ENCODE data around the gene COX4I2. TPM values are rescaled to one million over a fixed set of nuclear protein-coding genes. Genes with fewer than 3 reads are reported as not detected.

Gene COX4I2
- total RNA-seq, 1 experiment from 2014 or later, result not detected

DNA sequence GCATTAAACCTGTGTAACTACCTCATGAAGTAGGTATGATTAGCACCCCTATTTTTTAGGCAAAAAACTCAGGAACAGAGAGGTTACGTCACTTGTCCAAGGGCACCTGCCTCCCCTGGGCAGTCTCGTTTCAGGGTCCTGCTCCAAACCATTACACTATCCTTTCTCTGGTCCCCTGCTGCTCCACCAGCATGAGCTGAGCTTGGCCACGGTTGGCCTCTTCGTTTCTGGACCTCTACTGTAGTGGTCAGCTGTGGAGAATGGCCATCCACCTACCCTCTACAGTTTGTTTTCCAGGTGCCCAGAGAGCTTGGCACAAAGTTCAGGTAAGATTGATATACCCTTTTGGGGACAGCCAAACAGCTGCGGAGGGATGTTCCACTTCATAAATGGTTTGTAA, 16.8 kb downstream of the COX4I2 start:
- no TSS peak for BruUV-seq (replicated peaks)
- no peak for TF ChIP-seq EZH2 (IDR thresholded peaks at IDR 0.05; ENCODE audit: borderline replicate concordance, low read depth, low read length, poor library complexity, severe bottlenecking)
- TF ChIP-seq, protein P1, sequence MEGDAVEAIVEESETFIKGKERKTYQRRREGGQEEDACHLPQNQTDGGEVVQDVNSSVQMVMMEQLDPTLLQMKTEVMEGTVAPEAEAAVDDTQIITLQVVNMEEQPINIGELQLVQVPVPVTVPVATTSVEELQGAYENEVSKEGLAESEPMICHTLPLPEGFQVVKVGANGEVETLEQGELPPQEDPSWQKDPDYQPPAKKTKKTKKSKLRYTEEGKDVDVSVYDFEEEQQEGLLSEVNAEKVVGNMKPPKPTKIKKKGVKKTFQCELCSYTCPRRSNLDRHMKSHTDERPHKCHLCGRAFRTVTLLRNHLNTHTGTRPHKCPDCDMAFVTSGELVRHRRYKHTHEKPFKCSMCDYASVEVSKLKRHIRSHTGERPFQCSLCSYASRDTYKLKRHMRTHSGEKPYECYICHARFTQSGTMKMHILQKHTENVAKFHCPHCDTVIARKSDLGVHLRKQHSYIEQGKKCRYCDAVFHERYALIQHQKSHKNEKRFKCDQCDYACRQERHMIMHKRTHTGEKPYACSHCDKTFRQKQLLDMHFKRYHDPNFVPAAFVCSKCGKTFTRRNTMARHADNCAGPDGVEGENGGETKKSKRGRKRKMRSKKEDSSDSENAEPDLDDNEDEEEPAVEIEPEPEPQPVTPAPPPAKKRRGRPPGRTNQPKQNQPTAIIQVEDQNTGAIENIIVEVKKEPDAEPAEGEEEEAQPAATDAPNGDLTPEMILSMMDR (conservative IDR thresholded peaks at IDR 0.05; ENCODE audit: low read depth, low read length), result no peak
- H3K4me1 ChIP-seq (ENCODE audit: insufficient read depth, low read length, poor library complexity, severe bottlenecking), result peaks cover 13% of the 10 kb centered on the region
- DNase-seq (ENCODE audit: low spot score), result no peak
- H3K27ac ChIP-seq (ENCODE audit: low read depth, low read length, poor library complexity, severe bottlenecking), result no peak overlapping the region
- H3K9me3 ChIP-seq (ENCODE audit: low read depth, low read length, poor library complexity, severe bottlenecking), result no peaks in the 10 kb centered on the region
- ChIA-PET POLR2A (ENCODE audit: low non-redundant PET) (no interaction called here), CTCF (no interaction called here)
- no peaks in the 10 kb centered on the region for H3K27me3 ChIP-seq (replicated peaks; ENCODE audit: insufficient read depth, low read depth, low read length, poor library complexity)
- no peaks in the 10 kb centered on the region for H3K36me3 ChIP-seq (ENCODE audit: insufficient read depth, low read length, poor library complexity, severe bottlenecking)
- H3K4me3 ChIP-seq (ENCODE audit: low read depth, low read length, poor library complexity, severe bottlenecking), result no peak overlapping the region
- intact Hi-C loops (cut with micrococcal nuclease; ENCODE audit: unreplicated experiment), result no loop called here

DNA sequence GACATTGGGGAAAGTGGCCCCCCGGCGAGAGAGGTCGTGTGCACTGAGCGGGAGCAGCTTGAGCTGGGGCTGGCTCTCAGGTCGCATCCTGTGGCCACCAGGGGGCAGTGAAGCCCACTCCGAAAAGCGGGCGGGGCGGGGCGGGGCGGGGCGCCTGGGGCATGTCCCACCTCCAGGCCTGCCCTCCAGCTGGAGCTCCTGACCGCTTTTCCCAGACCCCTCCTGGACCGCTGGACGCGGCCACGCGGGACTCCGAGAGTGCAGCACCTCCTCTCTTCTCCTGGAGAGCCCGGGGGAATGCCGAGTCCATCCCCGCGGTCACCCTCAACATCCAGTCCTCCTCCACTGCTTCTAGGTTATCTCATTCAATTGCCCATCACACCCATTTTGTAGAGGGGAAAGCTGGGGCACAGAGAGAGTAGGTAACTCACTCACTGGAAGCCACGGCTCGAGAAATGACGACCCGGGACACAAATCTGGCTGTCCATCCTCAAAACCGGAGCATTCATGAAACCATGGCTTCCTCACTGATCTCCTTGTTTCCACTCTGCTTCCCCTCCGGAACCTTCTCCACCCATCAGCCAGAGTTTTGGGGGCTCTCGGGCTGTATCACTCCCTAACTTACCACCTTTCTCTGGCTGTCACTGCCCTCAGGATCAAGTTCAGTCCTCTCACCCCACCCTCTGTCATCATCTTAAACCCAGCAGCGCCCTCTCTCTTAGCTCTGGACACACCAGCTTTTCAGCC, 24.1 kb downstream of the COX4I2 start:
- H3K4me3 ChIP-seq (ENCODE audit: low read depth, low read length, poor library complexity, severe bottlenecking), result peak overlapping the region; percentile 44
- H3K27ac ChIP-seq (ENCODE audit: low read depth, low read length, poor library complexity, severe bottlenecking), result peak overlapping the region; percentile 29
- POLR2A ChIA-PET (ENCODE audit: low non-redundant PET), result interaction anchor here (1.8 kb wide), 1 partner anchor 62 kb away, joined by 10 read pairs; no protein-coding TSS in a partner anchor
- peaks cover 9% of the 10 kb centered on the region for H3K36me3 ChIP-seq (ENCODE audit: insufficient read depth, low read length, poor library complexity, severe bottlenecking)
- TF ChIP-seq, protein P1 (conservative IDR thresholded peaks at IDR 0.05; ENCODE audit: low read depth, low read length), result peak; percentile 80
- TF ChIP-seq EZH2 (IDR thresholded peaks at IDR 0.05; ENCODE audit: borderline replicate concordance, low read depth, low read length, poor library complexity, severe bottlenecking), result no peak
- intact Hi-C loops (cut with micrococcal nuclease; ENCODE audit: unreplicated experiment), result loop anchor here (1.0 kb wide), 1 partner anchor 63 kb away; no protein-coding TSS in a partner anchor
- CTCF ChIA-PET, result interaction anchor here (0.6 to 3.6 kb wide), 16 partner anchors 9 to 194 kb away, joined by 3 to 129 read pairs (median 6); partner anchors contain the start of genes BCL2L1 and TPX2
- H3K9me3 ChIP-seq (ENCODE audit: low read depth, low read length, poor library complexity, severe bottlenecking), result no peaks in the 10 kb centered on the region
- DNase-seq (ENCODE audit: low spot score), result peak; percentile 81
- peaks cover 10% of the 10 kb centered on the region for H3K4me1 ChIP-seq (ENCODE audit: insufficient read depth, low read length, poor library complexity, severe bottlenecking)
- no peaks in the 10 kb centered on the region for H3K27me3 ChIP-seq (replicated peaks; ENCODE audit: insufficient read depth, low read depth, low read length, poor library complexity)
- no TSS peak for BruUV-seq (replicated peaks)

DNA sequence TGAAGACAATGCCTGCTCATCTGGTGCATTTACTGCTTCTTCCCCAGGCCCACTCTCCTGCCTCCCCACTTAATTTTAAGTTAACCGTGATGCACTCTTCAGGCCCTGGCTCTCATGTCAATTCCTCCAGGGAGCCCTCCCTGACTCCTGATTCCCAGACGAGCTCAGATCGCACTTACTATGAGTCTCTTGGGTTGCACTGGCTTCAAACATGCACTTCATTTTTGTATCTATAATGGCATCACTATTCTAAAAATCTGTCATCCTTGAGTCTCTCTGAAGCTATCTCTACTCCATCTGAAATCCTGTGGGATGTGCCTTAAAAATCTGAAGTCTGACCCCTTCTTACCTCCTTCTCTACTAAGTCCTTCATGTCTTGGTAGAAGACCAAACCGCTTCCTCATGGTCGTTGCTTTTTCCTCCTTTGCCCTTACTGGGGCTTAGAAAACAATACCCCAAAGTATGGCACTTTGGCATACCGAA, 24.7 kb downstream of the COX4I2 start:
- no peak overlapping the region for H3K4me3 ChIP-seq (ENCODE audit: low read depth, low read length, poor library complexity, severe bottlenecking)
- BruUV-seq (replicated peaks), result no TSS peak
- intact Hi-C loops (cut with micrococcal nuclease; ENCODE audit: unreplicated experiment), result no loop called here
- CTCF ChIA-PET, result interaction anchor here (0.6 to 3.6 kb wide), 9 partner anchors 17 to 76 kb away, joined by 4 to 129 read pairs (median 6); partner anchors contain the start of genes BCL2L1 and TPX2
- H3K4me1 ChIP-seq (ENCODE audit: insufficient read depth, low read length, poor library complexity, severe bottlenecking), result peaks cover 10% of the 10 kb centered on the region
- peak overlapping the region; percentile 29 for H3K27ac ChIP-seq (ENCODE audit: low read depth, low read length, poor library complexity, severe bottlenecking)
- no peaks in the 10 kb centered on the region for H3K27me3 ChIP-seq (replicated peaks; ENCODE audit: insufficient read depth, low read depth, low read length, poor library complexity)
- H3K9me3 ChIP-seq (ENCODE audit: low read depth, low read length, poor library complexity, severe bottlenecking), result no peaks in the 10 kb centered on the region
- H3K36me3 ChIP-seq (ENCODE audit: insufficient read depth, low read length, poor library complexity, severe bottlenecking), result peaks cover 9% of the 10 kb centered on the region
- TF ChIP-seq, protein P1 (conservative IDR thresholded peaks at IDR 0.05; ENCODE audit: low read depth, low read length), result no peak
- TF ChIP-seq EZH2 (IDR thresholded peaks at IDR 0.05; ENCODE audit: borderline replicate concordance, low read depth, low read length, poor library complexity, severe bottlenecking), result no peak
- DNase-seq (ENCODE audit: low spot score), result no peak
- POLR2A ChIA-PET (ENCODE audit: low non-redundant PET), result interaction anchor here (1.8 kb wide), 1 partner anchor 61 kb away, joined by 10 read pairs; no protein-coding TSS in a partner anchor

All from A673 (cell line).